ENCODE results near the gene SPP2.

Gene SPP2, protein sequence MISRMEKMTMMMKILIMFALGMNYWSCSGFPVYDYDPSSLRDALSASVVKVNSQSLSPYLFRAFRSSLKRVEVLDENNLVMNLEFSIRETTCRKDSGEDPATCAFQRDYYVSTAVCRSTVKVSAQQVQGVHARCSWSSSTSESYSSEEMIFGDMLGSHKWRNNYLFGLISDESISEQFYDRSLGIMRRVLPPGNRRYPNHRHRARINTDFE

DNA sequence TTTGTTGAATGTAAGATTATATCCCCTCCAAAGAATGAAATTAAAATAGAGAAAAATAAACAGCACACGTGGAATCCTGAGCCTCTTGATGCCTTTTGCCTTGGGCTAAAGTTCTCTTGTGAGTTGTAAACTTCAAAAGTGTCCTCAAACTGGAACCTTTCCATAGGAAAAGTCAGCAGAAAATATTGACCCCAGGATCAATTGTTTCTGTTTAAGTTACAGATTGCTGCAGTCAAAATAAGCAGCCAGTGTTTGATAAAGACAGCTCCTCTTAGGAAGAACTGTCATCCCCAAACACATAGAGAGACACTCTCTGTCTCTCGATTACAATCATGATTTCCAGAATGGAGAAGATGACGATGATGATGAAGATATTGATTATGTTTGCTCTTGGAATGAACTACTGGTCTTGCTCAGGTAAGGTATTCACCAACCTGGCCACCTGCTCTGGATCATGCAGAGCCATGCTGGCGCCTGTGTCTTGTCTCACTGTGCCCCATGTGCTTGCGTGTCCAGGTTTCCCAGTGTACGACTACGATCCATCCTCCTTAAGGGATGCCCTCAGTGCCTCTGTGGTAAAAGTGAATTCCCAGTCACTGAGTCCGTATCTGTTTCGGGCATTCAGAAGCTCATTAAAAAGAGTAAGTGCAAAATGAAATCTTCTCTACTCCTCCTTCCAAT, at the start of gene SPP2:
Gene SPP2, plus strand, starts transcription at position 248 of the 681 bp plus-strand sequence. Its CDS starts 85 bp downstream, at position 333.
- H3K4me1 ChIP-seq (ENCODE audit: control insufficient read depth, insufficient read depth, low read length): no peaks in the 10 kb centered on the region
- no peak within 1 kb of the TSS for H3K27ac ChIP-seq (ENCODE audit: low read depth, low read length)
- H3K36me3 ChIP-seq (ENCODE audit: control insufficient read depth, insufficient read depth, low read length): no peaks in the 10 kb centered on the region
- no peak within 1 kb of the TSS for H3K4me3 ChIP-seq (ENCODE audit: low read length)
- H3K9ac ChIP-seq (ENCODE audit: low read length): no peak within 1 kb of the TSS
- H3K27me3 ChIP-seq (ENCODE audit: control insufficient read depth, insufficient read depth, low read length): no peaks in the 10 kb centered on the region

DNA sequence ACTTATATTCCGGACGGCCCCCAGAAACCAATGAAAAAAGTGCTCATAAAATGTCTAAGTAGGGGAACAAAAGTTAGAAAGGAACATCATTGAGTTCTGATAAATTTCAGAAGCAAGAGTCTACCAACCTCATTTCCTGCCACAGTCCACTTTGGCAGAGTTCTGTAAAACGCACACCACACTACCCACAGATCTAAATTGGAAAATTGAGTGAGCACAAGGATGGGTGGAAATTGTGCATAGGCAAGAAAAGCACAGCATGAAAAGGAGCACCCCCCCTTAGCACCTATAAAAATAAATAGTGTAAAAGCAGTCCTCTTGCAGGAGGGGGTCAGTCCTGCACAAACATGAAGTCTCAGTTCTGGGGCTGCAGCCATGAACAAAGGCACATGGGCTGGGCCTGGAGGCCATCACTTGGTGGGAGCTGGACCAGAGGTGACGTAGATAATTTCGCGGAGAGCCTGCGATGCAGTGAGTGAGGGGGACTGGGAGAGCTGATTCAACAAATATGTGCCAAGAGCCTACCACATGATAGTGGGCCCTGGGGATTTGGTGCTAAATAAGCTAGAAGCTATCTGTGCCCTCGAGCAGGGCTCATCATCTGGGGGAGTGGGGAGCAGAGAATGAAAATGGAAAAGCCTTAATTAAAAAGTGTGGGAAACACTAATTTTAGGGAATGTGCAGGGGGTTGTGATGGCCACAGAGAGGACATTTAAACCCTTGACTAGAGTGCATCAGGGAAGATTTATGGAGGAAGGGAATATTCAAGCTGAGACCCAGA, 48.9 kb upstream of the SPP2 start:
- Histone ChIP-seq H3K36me3 (ENCODE audit: control insufficient read depth, insufficient read depth, low read length) (no peaks in the 10 kb centered on the region), H3K27me3 (ENCODE audit: control insufficient read depth, insufficient read depth, low read length) (no peaks in the 10 kb centered on the region), H3K27ac (ENCODE audit: low read depth, low read length) (no peak overlapping the region), H3K4me1 (ENCODE audit: control insufficient read depth, insufficient read depth, low read length) (no peaks in the 10 kb centered on the region), H3K9ac (ENCODE audit: low read length) (no peak overlapping the region), H3K4me3 (ENCODE audit: low read length) (no peak overlapping the region)

DNA sequence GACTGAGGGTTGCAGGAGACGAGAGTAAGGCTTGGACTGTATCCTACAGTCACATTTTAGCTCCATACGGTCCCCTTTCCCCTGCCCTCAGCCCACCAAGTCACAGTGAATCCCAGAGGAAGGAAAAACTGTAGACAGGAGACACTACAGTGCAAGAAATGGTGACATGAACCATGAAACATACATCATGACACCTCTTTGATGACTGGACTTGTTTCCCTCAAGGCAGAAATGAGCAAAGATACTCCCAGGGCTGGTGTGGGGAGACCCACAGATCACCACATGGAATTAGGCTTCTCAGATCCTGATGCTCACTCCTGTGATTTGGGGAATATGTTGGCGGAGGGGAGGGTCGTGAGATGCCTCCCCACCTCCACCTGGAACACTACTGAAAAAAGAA, 48.2 kb upstream of the SPP2 start:
- Histone ChIP-seq H3K9ac (ENCODE audit: low read length) (no peak overlapping the region), H3K4me1 (ENCODE audit: control insufficient read depth, insufficient read depth, low read length) (no peaks in the 10 kb centered on the region), H3K36me3 (ENCODE audit: control insufficient read depth, insufficient read depth, low read length) (no peaks in the 10 kb centered on the region)

DNA sequence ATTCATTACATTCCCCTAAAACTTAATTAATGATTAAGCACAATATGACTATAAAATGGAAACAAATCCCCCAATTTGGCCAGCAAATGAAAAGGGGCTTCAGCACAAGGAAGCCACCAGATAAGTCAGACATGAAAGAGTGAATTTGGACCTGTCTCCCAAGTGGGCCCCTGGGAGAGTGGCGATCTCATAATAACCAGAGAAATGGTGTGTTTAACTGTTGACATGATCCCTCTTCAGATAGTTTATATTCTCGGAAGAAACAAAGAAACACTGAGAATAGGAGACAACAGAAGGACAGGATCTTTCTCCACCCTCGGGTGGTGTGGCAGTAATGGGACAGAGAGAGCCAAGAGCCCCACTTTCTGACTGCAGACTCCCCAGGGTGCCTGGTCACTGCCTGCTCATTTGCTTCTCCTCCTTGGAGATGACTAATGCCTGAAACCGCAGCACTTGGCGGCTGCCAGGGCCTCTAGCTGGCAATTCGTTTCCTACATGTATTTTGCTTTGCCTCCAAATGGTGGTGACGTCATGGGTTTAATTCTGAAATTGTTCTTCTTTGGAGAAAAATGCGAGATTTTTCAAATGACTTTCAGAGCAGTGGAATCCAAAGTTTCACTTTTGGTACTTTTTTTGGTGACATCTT, 46.4 kb upstream of the SPP2 start:
- H3K4me1 ChIP-seq (ENCODE audit: control insufficient read depth, insufficient read depth, low read length): no peaks in the 10 kb centered on the region
- no peaks in the 10 kb centered on the region for H3K27me3 ChIP-seq (ENCODE audit: control insufficient read depth, insufficient read depth, low read length)
- H3K36me3 ChIP-seq (ENCODE audit: control insufficient read depth, insufficient read depth, low read length): no peaks in the 10 kb centered on the region
- H3K27ac ChIP-seq (ENCODE audit: low read depth, low read length): no peak overlapping the region
- no peak overlapping the region for H3K9ac ChIP-seq (ENCODE audit: low read length)
- H3K4me3 ChIP-seq (ENCODE audit: low read length): no peak overlapping the region

More for the DNA sequence above, 48.2 kb upstream of the SPP2 start:
- Histone ChIP-seq H3K27me3 (ENCODE audit: control insufficient read depth, insufficient read depth, low read length) (no peaks in the 10 kb centered on the region), H3K27ac (ENCODE audit: low read depth, low read length) (no peak overlapping the region), H3K4me3 (ENCODE audit: low read length) (no peak overlapping the region)

DNA sequence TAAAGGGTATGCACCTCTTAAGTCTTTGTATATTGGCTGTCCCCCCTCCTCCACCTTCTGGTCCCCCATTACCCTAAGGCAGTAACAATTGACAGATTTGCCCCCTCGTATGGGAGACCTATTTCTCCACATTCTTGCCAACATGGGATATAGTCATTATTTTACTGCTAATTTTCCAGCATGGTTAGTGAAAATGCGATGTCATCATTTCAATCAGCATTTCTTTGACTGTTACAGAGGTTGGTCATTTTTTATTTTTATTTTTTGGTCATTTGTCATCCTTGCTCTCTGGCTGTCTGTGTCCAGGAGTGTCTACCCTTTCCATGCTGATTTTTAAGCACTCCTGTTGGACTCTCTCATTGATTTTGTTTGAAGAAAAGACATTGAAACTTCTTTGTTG, 45.4 kb upstream of the SPP2 start:
- H3K9ac ChIP-seq (ENCODE audit: low read length): no peak overlapping the region
- no peak overlapping the region for H3K27ac ChIP-seq (ENCODE audit: low read depth, low read length)
- H3K4me3 ChIP-seq (ENCODE audit: low read length): no peak overlapping the region
- H3K27me3 ChIP-seq (ENCODE audit: control insufficient read depth, insufficient read depth, low read length): no peaks in the 10 kb centered on the region
- H3K36me3 ChIP-seq (ENCODE audit: control insufficient read depth, insufficient read depth, low read length): no peaks in the 10 kb centered on the region
- H3K4me1 ChIP-seq (ENCODE audit: control insufficient read depth, insufficient read depth, low read length): no peaks in the 10 kb centered on the region

DNA sequence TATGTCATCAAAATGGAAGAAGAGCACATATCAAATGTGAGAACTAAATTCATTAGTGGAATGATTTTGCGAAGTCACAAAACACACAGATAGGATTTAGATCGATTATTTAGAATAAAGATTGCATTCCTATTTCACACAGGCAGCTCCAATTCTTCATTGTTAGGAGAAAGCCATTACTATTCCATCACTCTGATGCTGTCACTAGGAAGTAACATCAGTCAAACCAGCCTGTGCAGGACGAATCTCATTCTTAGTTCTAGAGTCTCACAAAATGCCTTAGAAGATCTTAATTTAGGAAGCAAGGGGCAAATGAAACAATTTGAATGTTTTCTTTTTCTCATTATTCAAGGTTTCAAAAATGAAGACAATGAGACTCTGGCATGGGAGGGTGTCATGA, 44.0 kb upstream of the SPP2 start:
- H3K27ac ChIP-seq (ENCODE audit: low read depth, low read length): no peak overlapping the region
- H3K4me3 ChIP-seq (ENCODE audit: low read length): no peak overlapping the region
- no peaks in the 10 kb centered on the region for H3K36me3 ChIP-seq (ENCODE audit: control insufficient read depth, insufficient read depth, low read length)
- H3K27me3 ChIP-seq (ENCODE audit: control insufficient read depth, insufficient read depth, low read length): no peaks in the 10 kb centered on the region
- H3K9ac ChIP-seq (ENCODE audit: low read length): no peak overlapping the region
- no peaks in the 10 kb centered on the region for H3K4me1 ChIP-seq (ENCODE audit: control insufficient read depth, insufficient read depth, low read length)

DNA sequence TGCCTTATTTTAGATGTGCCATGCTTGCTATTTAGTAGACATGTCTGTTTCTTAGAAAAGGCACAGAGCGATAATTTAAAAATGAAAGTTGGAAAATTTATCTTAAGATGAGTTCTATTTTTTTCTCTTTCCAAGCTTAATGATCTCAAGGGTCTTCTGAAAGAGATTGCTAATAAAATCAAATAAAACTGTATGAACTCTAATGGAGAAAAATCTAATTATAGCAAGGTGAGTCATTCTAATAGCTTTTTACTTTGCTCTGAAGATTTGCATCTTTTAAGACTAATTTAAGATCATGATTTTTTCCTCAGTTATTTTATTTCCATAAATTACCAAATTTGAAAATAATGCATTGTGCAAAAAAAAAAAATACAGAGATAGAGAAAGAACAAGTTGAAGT, 36.1 kb upstream of the SPP2 start:
- Histone ChIP-seq H3K36me3 (ENCODE audit: control insufficient read depth, insufficient read depth, low read length) (no peaks in the 10 kb centered on the region), H3K27me3 (ENCODE audit: control insufficient read depth, insufficient read depth, low read length) (no peaks in the 10 kb centered on the region), H3K4me3 (ENCODE audit: low read length) (no peak overlapping the region), H3K27ac (ENCODE audit: low read depth, low read length) (no peak overlapping the region), H3K4me1 (ENCODE audit: control insufficient read depth, insufficient read depth, low read length) (no peaks in the 10 kb centered on the region), H3K9ac (ENCODE audit: low read length) (no peak overlapping the region)

DNA sequence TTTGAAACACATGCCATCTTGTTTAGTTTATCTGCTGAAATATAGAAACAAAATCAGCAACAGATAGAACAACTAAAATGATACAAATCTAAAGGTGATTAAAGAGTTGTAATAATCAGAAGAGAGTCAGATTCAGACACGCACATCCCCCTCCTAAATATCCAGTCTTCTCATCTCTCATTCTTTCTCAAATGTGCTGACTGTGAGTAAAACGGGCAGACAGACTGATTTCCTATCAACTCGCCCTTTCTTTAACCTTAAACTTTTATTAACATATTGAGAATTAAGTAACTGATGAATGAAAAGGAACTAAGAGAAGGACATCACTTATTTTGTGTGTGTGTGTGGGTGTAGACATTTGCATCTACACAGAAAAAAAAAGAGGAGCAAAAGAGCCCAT, 34.6 kb upstream of the SPP2 start:
- Histone ChIP-seq H3K27ac (ENCODE audit: low read depth, low read length) (no peak overlapping the region), H3K9ac (ENCODE audit: low read length) (no peak overlapping the region), H3K4me1 (ENCODE audit: control insufficient read depth, insufficient read depth, low read length) (no peaks in the 10 kb centered on the region), H3K36me3 (ENCODE audit: control insufficient read depth, insufficient read depth, low read length) (no peaks in the 10 kb centered on the region), H3K4me3 (ENCODE audit: low read length) (no peak overlapping the region), H3K27me3 (ENCODE audit: control insufficient read depth, insufficient read depth, low read length) (no peaks in the 10 kb centered on the region)

DNA sequence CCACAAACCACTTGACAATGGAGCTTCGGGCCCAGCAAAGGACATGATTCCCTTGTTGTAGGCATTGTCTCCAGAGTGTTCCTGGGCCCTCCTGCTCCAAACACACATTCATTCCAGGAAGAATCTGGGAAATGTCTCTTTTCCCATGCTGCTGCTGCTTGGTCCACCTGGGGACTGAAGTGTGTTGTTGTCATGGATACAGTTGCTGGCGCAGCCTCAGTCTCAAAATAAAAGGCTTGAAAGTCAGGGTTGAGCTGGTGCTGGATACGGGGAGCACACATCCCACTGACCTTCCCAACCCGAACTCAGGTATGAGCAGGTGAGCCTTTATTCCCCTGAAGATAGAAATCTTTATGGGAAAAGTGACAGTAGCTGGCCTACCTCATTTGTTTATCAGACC, 30.6 kb upstream of the SPP2 start:
- H3K4me3 ChIP-seq (ENCODE audit: low read length): no peak overlapping the region
- no peaks in the 10 kb centered on the region for H3K4me1 ChIP-seq (ENCODE audit: control insufficient read depth, insufficient read depth, low read length)
- H3K27me3 ChIP-seq (ENCODE audit: control insufficient read depth, insufficient read depth, low read length): no peaks in the 10 kb centered on the region
- H3K9ac ChIP-seq (ENCODE audit: low read length): no peak overlapping the region
- no peaks in the 10 kb centered on the region for H3K36me3 ChIP-seq (ENCODE audit: control insufficient read depth, insufficient read depth, low read length)
- no peak overlapping the region for H3K27ac ChIP-seq (ENCODE audit: low read depth, low read length)

DNA sequence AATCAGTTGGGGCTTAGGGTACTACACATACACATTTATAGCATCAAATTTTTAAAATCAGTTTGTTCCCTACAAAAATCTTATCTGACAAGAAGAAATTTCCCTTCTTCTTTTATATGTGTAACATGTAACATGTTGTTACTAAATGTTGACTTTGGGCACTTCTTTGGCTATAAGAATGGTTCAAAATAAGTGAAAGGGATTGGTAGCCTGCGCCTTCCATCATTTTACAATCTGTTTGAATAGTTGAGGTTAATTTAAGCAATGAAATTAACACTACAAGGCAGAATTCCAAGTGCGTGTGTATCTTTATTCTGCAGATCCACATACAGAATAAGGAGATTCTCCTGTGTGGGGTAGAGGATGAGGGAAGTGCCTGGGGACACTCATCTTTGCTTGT, 30.2 kb upstream of the SPP2 start:
- Histone ChIP-seq H3K27me3 (ENCODE audit: control insufficient read depth, insufficient read depth, low read length) (no peaks in the 10 kb centered on the region), H3K27ac (ENCODE audit: low read depth, low read length) (no peak overlapping the region)

DNA sequence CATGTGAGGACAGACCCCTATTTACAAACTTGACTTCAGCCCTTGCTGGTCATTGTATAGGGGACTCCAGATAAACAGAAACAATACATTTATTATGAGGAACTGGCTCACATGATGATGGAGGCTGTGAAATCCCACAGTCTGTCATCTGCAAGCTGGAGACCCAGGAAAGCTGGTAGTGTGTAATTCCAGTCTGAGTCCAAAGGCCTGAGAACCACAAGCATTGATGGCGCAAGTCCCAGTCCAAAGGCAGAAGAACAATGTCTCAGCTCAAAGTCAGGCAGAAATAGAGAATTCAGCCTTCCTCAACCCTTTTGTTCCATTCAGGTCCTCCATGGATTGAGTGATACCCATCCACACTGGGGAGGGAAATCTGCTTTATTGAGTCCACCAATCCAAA, 28.1 kb upstream of the SPP2 start:
- no peaks in the 10 kb centered on the region for H3K36me3 ChIP-seq (ENCODE audit: control insufficient read depth, insufficient read depth, low read length)
- H3K9ac ChIP-seq (ENCODE audit: low read length): no peak overlapping the region
- no peaks in the 10 kb centered on the region for H3K4me1 ChIP-seq (ENCODE audit: control insufficient read depth, insufficient read depth, low read length)
- H3K27me3 ChIP-seq (ENCODE audit: control insufficient read depth, insufficient read depth, low read length): no peaks in the 10 kb centered on the region
- no peak overlapping the region for H3K4me3 ChIP-seq (ENCODE audit: low read length)
- H3K27ac ChIP-seq (ENCODE audit: low read depth, low read length): no peak overlapping the region

More for the DNA sequence above, 30.2 kb upstream of the SPP2 start:
- Histone ChIP-seq H3K4me1 (ENCODE audit: control insufficient read depth, insufficient read depth, low read length) (no peaks in the 10 kb centered on the region), H3K4me3 (ENCODE audit: low read length) (no peak overlapping the region), H3K36me3 (ENCODE audit: control insufficient read depth, insufficient read depth, low read length) (no peaks in the 10 kb centered on the region), H3K9ac (ENCODE audit: low read length) (no peak overlapping the region)

DNA sequence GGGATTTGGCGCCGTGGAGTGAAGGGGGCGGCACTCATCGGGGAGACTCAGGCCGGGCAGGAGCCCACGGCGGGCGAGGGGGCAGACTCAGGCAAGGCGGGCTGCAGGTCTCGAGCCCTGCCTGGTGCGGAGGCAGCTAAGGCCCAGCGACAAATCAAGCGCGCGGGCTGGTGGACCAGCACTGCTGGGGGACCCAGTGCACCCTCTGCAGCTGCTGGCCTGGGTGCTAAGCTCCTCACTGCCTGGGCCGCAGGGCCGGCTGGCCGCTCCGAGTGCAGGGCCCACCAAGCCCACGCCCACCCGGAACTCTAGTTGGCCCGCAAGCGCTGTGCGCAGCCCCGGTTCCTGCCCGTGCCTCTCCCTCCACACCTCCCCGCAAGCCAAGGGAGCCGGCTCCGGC, 26.2 kb upstream of the SPP2 start:
- no peak overlapping the region for H3K27ac ChIP-seq (ENCODE audit: low read depth, low read length)
- no peak overlapping the region for H3K4me3 ChIP-seq (ENCODE audit: low read length)
- H3K4me1 ChIP-seq (ENCODE audit: control insufficient read depth, insufficient read depth, low read length): no peaks in the 10 kb centered on the region
- H3K9ac ChIP-seq (ENCODE audit: low read length): no peak overlapping the region
- no peaks in the 10 kb centered on the region for H3K27me3 ChIP-seq (ENCODE audit: control insufficient read depth, insufficient read depth, low read length)
- no peaks in the 10 kb centered on the region for H3K36me3 ChIP-seq (ENCODE audit: control insufficient read depth, insufficient read depth, low read length)
